ENCODE measurements around the gene ANXA2. TPM values are rescaled to one million over a fixed set of nuclear protein-coding genes. Genes with fewer than 3 reads are reported as not detected.

Gene ANXA2
- total RNA-seq, 1 donor from 2014 or later = 925 TPM

DNA sequence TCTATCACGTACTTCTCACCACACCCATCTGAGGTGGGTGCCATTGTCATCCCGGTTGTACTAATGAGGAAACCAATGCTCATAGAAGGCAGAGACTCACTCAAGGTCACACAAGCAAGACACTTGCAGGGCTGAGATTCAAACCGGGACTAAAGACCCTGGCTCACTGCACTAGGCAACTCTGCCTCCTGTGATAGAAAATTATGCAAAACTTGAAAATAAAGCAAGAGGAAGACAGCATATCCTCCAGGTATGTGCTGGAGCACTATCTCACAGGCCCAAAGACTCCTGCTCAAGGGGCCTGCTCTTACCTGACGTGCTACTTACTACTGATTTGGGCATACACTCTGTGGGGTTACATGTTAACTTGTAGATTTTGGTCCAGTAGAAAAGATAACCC is 25.6 kb downstream of the ANXA2 start:
- Mint-ChIP-seq H3K4me3 (ENCODE audit: unreplicated experiment) (no peak overlapping the region), H3K9me3 (ENCODE audit: unreplicated experiment) (peaks cover 7% of the 10 kb centered on the region), H3K27me3 (ENCODE audit: unreplicated experiment) (peaks cover 5% of the 10 kb centered on the region), H3K27ac (ENCODE audit: unreplicated experiment) (peak overlapping the region; percentile 64), H3K36me3 (ENCODE audit: unreplicated experiment) (peaks cover 16% of the 10 kb centered on the region), H3K4me1 (ENCODE audit: low read depth, unreplicated experiment) (peaks cover 60% of the 10 kb centered on the region)
- TF ChIP-seq, protein P1, sequence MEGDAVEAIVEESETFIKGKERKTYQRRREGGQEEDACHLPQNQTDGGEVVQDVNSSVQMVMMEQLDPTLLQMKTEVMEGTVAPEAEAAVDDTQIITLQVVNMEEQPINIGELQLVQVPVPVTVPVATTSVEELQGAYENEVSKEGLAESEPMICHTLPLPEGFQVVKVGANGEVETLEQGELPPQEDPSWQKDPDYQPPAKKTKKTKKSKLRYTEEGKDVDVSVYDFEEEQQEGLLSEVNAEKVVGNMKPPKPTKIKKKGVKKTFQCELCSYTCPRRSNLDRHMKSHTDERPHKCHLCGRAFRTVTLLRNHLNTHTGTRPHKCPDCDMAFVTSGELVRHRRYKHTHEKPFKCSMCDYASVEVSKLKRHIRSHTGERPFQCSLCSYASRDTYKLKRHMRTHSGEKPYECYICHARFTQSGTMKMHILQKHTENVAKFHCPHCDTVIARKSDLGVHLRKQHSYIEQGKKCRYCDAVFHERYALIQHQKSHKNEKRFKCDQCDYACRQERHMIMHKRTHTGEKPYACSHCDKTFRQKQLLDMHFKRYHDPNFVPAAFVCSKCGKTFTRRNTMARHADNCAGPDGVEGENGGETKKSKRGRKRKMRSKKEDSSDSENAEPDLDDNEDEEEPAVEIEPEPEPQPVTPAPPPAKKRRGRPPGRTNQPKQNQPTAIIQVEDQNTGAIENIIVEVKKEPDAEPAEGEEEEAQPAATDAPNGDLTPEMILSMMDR (IDR thresholded peaks at IDR 0.05; ENCODE audit: partially characterized antibody, unreplicated experiment) = no peak
- DNase-seq = no peak

DNA sequence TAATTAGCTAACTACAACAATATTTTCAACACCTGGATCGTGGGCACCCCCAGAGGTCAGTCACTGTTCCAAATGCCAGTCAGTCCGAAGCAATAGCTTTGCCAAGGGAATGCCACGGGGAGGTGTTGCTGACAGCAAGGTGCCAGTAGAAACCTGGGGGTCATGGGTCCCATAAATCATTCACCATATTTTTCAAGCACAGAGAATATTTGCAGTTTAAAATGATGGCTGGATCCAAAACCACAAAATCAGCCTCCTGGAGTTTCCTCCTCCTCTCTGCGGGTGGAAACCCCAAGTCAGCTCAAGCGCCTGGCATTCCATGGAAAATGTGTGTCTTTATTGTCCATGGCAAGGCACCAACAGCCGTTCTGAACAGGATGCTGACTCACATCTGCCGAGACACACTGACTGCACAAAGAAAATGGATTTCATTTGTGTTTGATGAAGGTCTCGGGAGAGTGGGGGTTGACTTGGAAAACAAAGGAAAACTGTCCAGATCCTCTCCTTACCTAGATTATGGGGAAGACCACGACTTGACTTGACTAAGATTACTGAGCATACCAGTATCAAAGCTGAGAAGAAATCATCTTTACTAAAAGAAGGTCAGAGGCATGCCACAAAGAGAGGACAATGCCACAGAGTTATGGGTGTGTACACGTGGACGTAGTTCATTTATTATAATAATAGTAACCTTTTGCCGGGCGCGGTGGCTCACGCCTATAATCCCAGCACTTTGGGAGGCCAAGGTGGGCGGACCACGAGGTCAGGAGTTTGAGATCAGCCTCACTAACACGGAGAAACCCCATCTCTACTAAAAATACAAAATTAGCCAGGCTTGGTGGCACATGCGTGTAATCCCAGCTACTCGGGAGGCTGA is 26.4 kb downstream of the ANXA2 start:
- Mint-ChIP-seq H3K36me3 (ENCODE audit: unreplicated experiment) (peaks cover 16% of the 10 kb centered on the region), H3K4me1 (ENCODE audit: low read depth, unreplicated experiment) (peaks cover 55% of the 10 kb centered on the region), H3K27ac (ENCODE audit: unreplicated experiment) (peak overlapping the region; percentile 96), H3K4me3 (ENCODE audit: unreplicated experiment) (peak overlapping the region; percentile 66), H3K27me3 (ENCODE audit: unreplicated experiment) (peaks cover 5% of the 10 kb centered on the region), H3K9me3 (ENCODE audit: unreplicated experiment) (peaks cover 7% of the 10 kb centered on the region)
- DNase-seq = no peak
- TF ChIP-seq, protein P1 (IDR thresholded peaks at IDR 0.05; ENCODE audit: partially characterized antibody, unreplicated experiment) = no peak

DNA sequence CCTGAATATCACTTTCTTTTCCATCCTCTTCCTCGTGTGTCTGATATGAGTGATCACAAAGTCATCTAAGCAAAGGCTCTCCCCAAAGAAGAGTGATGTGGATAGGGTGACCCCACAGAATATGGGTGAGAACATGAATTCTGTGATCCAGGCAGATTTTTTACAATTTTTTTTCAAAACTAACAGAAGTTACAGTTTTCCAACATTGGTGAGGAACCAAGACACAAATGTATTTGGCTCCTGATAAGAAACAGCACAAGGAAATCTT is 27.0 kb downstream of the ANXA2 start:
- DNase-seq = no peak
- H3K27me3 Mint-ChIP-seq (ENCODE audit: unreplicated experiment) = peaks cover 5% of the 10 kb centered on the region
- TF ChIP-seq, protein P1 (IDR thresholded peaks at IDR 0.05; ENCODE audit: partially characterized antibody, unreplicated experiment) = no peak
- H3K4me3 Mint-ChIP-seq (ENCODE audit: unreplicated experiment) = peak overlapping the region; percentile 66
- peaks cover 51% of the 10 kb centered on the region for H3K4me1 Mint-ChIP-seq (ENCODE audit: low read depth, unreplicated experiment)
- H3K27ac Mint-ChIP-seq (ENCODE audit: unreplicated experiment) = peak overlapping the region; percentile 96
- peaks cover 7% of the 10 kb centered on the region for H3K9me3 Mint-ChIP-seq (ENCODE audit: unreplicated experiment)
- H3K36me3 Mint-ChIP-seq (ENCODE audit: unreplicated experiment) = peaks cover 16% of the 10 kb centered on the region

DNA sequence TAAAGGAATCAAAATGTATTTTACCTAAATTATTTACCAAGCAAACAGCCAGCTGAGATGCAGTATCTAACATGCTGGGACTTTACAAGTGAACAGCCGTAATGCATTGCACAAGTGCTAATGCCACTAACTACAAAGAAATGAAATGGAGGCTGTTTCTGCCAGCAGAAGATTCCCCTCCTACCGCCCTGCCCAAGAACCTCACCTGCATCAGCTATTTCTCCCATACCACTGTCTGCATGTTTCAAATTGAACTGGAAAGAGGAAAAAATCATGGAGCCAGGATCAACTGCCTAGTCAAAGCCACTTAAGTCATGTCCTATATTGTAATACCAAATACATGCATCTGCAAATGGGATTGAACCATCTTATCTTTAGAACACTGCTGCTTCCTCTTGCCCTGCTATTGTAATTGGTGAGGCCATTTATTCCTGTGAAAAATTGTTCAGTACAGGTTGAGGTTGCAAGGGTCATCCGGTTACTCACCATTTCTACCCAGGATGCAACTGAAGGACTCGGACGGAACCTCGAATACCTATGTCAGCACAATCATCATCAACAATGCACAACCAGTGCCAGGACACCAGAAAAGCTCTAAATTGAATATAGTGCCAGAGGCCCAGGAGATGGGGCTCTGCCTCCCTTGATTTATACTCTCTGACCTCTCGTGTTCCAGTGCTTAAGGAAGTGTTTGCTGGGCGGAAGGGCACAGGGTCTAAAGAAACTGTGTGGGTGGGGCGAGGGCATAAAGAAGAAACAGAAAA is 27.5 kb downstream of the ANXA2 start:
- peak overlapping the region; percentile 22 for H3K4me3 Mint-ChIP-seq (ENCODE audit: unreplicated experiment)
- H3K4me1 Mint-ChIP-seq (ENCODE audit: low read depth, unreplicated experiment) = peaks cover 46% of the 10 kb centered on the region
- peaks cover 18% of the 10 kb centered on the region for H3K36me3 Mint-ChIP-seq (ENCODE audit: unreplicated experiment)
- no peak for DNase-seq
- peak overlapping the region; percentile 96 for H3K27ac Mint-ChIP-seq (ENCODE audit: unreplicated experiment)
- TF ChIP-seq, protein P1 (IDR thresholded peaks at IDR 0.05; ENCODE audit: partially characterized antibody, unreplicated experiment) = no peak
- H3K9me3 Mint-ChIP-seq (ENCODE audit: unreplicated experiment) = peaks cover 9% of the 10 kb centered on the region
- H3K27me3 Mint-ChIP-seq (ENCODE audit: unreplicated experiment) = peaks cover 7% of the 10 kb centered on the region

DNA sequence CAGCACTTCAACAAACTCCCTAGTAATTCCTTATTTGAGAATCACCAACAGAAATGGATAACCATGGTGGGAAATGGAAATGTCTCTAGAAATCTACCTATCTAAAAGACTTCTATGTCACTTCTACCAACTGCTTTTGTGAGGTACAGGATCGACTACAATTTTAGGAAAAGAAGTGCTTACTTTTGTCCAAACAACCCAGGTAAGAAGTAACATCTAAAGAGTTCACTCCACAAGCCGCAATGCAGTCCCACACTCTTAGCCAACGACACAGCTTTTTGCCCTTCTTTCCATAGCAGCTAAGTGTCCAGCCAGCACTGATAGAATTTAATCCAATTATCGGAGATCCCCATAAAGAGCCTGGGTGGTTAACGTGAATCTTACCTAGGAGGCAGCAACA is 28.1 kb downstream of the ANXA2 start:
- Mint-ChIP-seq H3K4me3 (ENCODE audit: unreplicated experiment) (peak overlapping the region; percentile 22), H3K4me1 (ENCODE audit: low read depth, unreplicated experiment) (peaks cover 42% of the 10 kb centered on the region), H3K9me3 (ENCODE audit: unreplicated experiment) (peaks cover 10% of the 10 kb centered on the region), H3K36me3 (ENCODE audit: unreplicated experiment) (peaks cover 20% of the 10 kb centered on the region), H3K27me3 (ENCODE audit: unreplicated experiment) (peaks cover 7% of the 10 kb centered on the region), H3K27ac (ENCODE audit: unreplicated experiment) (peak overlapping the region; percentile 96)
- TF ChIP-seq, protein P1 (IDR thresholded peaks at IDR 0.05; ENCODE audit: partially characterized antibody, unreplicated experiment) = no peak
- DNase-seq = no peak
